H1 (cell line): ENCODE results near the gene SEMA3F.
A peak's percentile ranks its signal among the peaks of the same experiment; 100 is the strongest.

Experiments used
- ATF2 ChIP-seq: IDR thresholded peaks from 2 replicates; pipeline ENCODE4 v1.6.1; 2012; ENCODE audit warnings: low read length, inconsistent platforms
- MAX ChIP-seq: IDR thresholded peaks from 2 replicates; pipeline ENCODE4 v1.6.1; 2012; ENCODE audit warnings: inconsistent platforms
- POLR2A ChIP-seq, 2 experiments: IDR thresholded peaks; 1 replicate in 1 of 2; 2 replicates in 1 of 2; pipeline ENCODE4 v1.6.1; 2011; ENCODE audit warnings: low read depth in 2 of 2, low read length in 2 of 2, mild to moderate bottlenecking in 2 of 2; ENCODE audit errors: control extremely low read depth in 1 of 2
- POLR2AphosphoS5 ChIP-seq: IDR thresholded peaks from 2 replicates; pipeline ENCODE4 v1.6.1; 2011; ENCODE audit warnings: low read depth, low read length
- POU5F1 ChIP-seq: IDR thresholded peaks from 2 replicates; pipeline ENCODE4 v1.6.1; 2011; ENCODE audit warnings: low read depth, mild to moderate bottlenecking, low read length, moderate library complexity
- SP1 ChIP-seq: IDR thresholded peaks from 2 replicates; pipeline ENCODE4 v1.6.1; 2011; ENCODE audit warnings: low read depth, low read length
- TF ChIP-seq, protein P1 (sequence below), 3 experiments: IDR thresholded peaks; 1 replicate in 2 of 3; 2 replicates in 1 of 3; pipeline versions ENCODE4 v1.5.1 to v1.6.1; 2011; ENCODE audit warnings: low read length in 3 of 3, mild to moderate bottlenecking in 3 of 3, inconsistent platforms in 2 of 3, low read depth in 1 of 3, moderate library complexity in 1 of 3; ENCODE audit not compliant: insufficient read depth in 1 of 3; ENCODE audit errors: control extremely low read depth in 1 of 3

DNA sequence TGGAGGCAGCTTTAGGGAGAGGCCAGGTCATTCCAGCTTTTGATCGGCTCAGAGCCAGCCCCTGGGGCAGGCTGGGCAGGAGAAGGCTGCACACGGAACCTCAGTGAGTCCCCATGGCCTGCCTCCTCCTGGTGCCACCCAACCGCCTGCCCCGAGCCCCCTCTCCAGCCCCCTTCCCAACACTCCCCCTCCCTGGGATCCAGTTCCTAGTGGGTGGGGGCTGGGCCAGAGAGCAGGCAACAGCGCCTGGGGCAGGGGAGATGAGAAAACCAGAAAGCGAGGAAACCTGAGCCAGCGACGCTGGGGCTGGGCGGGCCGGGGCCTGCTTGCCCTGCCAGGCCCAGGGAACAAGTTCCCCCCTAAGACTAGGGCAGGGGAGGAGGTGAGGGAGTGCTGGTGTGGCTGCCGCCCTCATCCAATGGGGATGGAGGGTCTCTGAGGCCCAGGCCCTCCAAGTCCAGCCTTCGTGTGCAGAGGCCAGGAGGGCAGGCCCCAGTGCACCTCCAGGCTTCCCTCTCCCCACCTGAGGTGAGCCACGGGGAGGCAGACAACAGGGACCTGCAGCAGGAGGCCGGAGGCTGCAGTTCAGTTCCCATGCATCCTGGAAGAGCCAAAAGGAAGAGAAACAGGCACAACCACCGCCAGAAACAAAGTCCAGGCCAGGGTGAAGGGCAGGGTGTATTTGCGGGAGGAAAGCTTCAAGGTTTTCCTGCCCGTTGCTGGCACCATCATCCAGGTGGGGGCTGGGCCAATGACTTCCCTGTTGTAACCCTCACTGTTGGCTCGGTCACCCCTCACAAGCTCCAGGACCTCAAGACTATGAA lies 4.0 kb upstream of the SEMA3F start:
- TF ChIP-seq MAX, result peak; percentile 56
- no peak for TF ChIP-seq ATF2
- TF ChIP-seq SP1, result no peak
- TF ChIP-seq POU5F1, result no peak
- TF ChIP-seq POLR2AphosphoS5, result no peak
- TF ChIP-seq POLR2A (IDR thresholded peaks at IDR 0.05; ENCODE audit: control extremely low read depth in 1 of 2, low read depth in 2 of 2, low read length in 2 of 2), result no peak
- TF ChIP-seq, protein P1, sequence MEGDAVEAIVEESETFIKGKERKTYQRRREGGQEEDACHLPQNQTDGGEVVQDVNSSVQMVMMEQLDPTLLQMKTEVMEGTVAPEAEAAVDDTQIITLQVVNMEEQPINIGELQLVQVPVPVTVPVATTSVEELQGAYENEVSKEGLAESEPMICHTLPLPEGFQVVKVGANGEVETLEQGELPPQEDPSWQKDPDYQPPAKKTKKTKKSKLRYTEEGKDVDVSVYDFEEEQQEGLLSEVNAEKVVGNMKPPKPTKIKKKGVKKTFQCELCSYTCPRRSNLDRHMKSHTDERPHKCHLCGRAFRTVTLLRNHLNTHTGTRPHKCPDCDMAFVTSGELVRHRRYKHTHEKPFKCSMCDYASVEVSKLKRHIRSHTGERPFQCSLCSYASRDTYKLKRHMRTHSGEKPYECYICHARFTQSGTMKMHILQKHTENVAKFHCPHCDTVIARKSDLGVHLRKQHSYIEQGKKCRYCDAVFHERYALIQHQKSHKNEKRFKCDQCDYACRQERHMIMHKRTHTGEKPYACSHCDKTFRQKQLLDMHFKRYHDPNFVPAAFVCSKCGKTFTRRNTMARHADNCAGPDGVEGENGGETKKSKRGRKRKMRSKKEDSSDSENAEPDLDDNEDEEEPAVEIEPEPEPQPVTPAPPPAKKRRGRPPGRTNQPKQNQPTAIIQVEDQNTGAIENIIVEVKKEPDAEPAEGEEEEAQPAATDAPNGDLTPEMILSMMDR (IDR thresholded peaks at IDR 0.05; ENCODE audit: control extremely low read depth in 1 of 3, insufficient read depth in 1 of 3, low read depth in 1 of 3, low read length in 3 of 3), result no peak
